Epidermal melanocyte (primary cell): ENCODE results near the gene SPTBN1.

Experiments
- DNase-seq: peaks from one replicate; pipeline ENCODE4 v3.0.0; 2011; ENCODE audit warnings: low spot score; ENCODE audit not compliant: insufficient read length

SPTBN1 gene

DNA sequence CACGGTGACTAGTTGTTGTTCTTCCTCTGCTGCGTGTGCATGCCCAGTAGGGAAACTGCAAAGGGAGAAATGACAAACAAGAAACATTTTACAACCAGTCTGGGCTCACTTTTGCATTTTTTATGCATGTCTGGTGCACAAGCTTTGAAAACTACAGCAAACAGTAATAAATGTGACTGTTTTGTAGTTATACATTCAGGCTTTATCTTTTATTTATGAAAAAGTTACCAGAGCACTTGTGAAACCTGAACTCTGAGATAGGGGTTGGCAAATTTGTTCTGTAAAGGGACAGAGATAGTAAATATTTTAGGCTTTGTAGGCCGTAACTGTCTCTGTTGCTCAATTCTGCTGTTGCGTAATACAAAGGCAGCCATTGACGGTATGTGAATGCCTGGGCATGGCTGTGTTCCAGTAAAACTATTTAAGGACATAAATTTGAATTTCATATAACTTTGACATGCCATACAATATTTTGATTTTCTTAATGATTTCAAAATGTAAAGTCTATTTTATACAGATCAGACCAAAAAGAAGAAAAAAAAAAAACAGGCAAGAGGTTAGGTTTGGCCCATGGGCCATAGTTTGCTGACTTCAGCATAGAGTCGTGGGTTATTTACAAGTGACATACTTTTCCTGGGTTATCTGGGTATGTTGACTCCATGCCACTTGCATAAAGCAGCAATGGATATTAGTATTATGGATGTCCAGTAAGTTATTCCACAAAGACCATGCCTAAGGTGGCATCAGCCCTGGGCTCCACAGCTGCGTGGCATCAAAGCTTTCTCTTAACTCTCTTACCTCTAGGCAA lies 213.8 kb downstream of the SPTBN1 start:
- DNase-seq = peak; percentile 58

DNA sequence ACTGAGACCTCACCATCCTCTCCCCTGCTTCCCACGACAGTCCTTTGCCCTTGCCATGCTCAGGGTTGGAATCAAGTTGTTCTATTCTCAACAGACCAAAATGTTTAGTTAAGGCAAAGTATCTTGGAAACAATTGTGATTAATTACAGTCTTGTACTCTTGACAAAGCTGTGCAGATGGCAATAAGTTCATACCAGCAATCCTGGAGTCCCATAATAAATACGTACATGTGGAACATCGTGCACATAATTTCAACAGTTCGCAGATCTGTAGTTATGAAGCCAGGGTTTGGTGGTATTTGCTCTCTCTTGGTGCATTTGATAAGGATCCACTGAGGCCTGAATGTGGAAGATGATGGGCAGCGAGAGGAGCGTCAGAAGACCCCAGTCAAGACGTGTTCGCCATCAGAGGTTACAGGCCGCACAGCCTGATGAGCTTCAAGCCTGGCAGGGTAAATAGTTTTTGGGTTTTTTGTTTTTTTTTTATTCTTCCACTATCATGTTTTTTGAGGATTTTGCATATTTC lies 214.4 kb downstream of the SPTBN1 start:
- DNase-seq = no peak

GRCh38 chr2:54671010-54671409 lies 214.9 kb downstream of the SPTBN1 start:
- DNase-seq = no peak

DNA sequence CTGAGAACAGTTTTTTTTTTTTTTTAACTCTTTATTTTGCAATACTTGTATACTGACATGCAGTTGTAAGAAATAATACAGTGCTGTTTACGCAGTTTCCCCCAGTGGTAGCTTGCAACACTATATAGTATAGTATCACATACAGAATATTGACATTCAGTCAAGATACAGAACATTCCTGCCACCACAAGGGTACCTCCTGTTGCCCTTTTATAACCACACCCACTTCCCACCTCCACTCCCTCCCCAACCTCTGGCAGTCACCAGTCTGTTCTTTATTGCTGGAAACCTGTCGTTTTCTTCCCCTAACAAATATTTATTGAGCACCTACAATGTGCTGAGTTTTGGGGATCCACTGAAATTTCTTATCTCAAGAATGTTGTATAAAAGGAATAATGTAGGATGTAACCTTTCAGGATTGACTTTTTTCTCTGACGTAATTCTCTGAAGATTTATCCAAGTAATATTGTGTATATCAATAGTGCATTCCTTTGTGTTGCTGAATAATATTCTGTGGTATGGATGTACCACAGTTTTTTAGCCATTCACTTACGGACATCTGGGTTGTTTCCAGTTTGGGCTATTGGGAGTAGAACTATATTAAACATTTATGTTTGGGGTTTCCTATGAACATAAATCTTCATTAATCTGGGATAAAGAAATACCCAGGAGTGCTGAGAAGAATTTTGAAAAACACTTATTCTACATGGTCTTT lies 215.9 kb downstream of the SPTBN1 start:
- no peak for DNase-seq

- peak; percentile 36 for DNase-seq
Observed at GRCh38 chr2:54672590-54673456, 216.7 kb downstream of the SPTBN1 start.

GRCh38 chr2:54673501-54673998 lies 217.4 kb downstream of the SPTBN1 start:
- DNase-seq = no peak

GRCh38 chr2:54675281-54675680 lies 219.2 kb downstream of the SPTBN1 start:
- no peak for DNase-seq

- DNase-seq = no peak
Observed at GRCh38 chr2:54675738-54676137, 219.6 kb downstream of the SPTBN1 start.

GRCh38 chr2:54676656-54677055 lies 220.5 kb downstream of the SPTBN1 start:
- DNase-seq = no peak

DNA sequence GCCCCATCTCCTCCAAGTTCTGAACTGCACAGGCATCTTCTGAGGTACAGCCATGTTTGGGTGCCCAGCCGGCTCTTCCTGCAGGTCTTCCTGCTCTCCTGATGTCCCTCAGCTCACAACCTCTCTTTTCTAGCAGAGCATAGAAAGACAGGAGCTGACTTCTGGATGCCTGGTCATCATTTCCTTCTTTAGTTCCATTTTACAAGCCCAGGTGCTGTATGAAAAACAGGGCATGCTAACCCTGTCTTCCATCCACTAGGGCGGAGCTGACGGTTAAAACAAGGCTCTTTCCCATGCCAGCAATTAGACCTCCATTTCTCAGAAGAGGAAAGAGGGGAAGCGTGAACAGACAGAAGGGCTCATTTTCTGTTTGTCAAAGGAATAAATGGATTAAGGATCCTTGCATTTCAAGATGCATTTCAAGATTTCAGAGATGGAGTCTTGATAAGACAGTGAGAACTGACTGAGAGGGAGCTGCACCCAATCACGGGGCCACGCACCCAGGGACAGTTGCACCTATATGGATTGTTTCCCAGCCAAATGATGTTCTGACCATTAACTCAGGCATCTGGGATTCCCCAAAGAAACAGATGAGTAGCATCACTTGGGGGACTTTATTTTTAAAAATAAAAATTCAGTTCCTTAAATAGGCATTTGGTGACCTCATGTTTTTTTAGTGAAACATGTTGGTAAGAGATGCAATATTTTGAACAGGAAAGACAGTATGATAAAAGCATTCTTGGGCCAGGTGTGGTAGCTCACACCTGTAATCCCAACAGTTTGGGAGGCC lies 221.5 kb downstream of the SPTBN1 start:
- DNase-seq = no peak

- DNase-seq = no peak
Observed at GRCh38 chr2:54678719-54679118, 222.6 kb downstream of the SPTBN1 start.

- DNase-seq = no peak
Observed at GRCh38 chr2:54680397-54681041, 224.4 kb downstream of the SPTBN1 start.

GRCh38 chr2:54681416-54681815 lies 225.3 kb downstream of the SPTBN1 start:
- no peak for DNase-seq

GRCh38 chr2:54683596-54683995 lies 227.5 kb downstream of the SPTBN1 start:
- DNase-seq = no peak

DNA sequence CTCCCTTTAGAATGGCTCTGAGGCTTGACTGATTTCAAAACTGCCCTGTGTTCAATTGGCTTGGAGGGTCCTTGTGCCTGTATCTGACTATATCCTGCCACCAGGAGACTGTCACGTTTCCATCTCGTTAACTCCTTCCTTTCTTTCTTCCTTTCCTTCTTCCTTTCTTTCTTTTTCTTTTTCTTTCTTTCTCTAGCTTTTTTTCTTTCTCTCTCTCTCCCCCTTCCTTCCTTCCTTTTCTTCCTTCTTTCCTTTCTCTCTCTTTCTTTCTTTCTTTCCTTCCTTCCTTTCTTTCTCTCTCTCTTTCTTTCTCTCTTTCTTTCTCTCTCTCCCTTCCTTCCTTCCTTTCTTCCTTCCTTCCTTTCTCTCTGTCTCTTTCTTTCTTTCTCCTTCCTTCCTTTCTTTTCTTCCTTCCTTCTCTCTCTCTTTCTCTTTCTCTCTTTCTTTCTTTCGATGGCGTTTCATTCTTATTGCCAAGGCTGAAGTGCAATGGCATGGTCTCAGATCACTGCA lies 229.2 kb downstream of the SPTBN1 start:
- DNase-seq = no peak

- DNase-seq = no peak
Observed at GRCh38 chr2:54687595-54688152, 231.5 kb downstream of the SPTBN1 start.

- DNase-seq = no peak
Observed at GRCh38 chr2:54691445-54692135, 235.5 kb downstream of the SPTBN1 start.

GRCh38 chr2:54692556-54692955 lies 236.4 kb downstream of the SPTBN1 start:
- no peak for DNase-seq

DNA sequence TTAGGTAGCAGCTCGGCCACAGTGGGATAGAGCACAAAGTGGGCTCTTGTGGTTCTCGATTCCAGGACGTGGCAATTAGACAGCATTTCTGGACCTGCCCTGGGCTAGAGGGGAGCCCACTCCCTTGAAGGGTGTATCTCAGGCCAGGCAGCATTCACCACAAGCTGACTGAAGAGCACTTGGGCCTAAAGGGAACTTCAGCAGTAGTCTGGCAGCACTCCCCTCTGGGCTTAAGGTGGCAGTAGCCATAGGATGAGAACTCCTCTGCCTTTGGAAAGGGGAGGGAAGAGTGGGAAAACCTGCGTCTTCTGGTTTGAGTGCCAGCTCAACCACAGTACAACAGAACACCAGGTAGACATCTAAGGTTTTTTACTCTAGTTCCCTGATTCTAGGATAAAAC lies 239.3 kb downstream of the SPTBN1 start:
- no peak for DNase-seq
